Neural progenitor cell (in vitro differentiated cells): Measurements from ENCODE around the gene POLE. TPM values are rescaled to one million over a fixed set of nuclear protein-coding genes. Genes with fewer than 3 reads are reported as not detected.

Experiments
- DNase-seq: peaks from one replicate; pipeline ENCODE4 v3.0.0-alpha.2; 2016; ENCODE audit warnings: low spot score
- H2AFZ ChIP-seq: fragments of 200-600 bp; sonication (generic); replicated peaks from 2 replicates; pipeline ENCODE4 v1.6.1; 2016; ENCODE audit warnings: antibody characterized with exemption
- H3F3A ChIP-seq: fragments of 200-600 bp; sonication (generic); 2 replicates; pipeline ENCODE4 v1.6.1; 2016; ENCODE audit warnings: antibody characterized with exemption, low read depth
- H3K27ac ChIP-seq: fragments of 200-600 bp; sonication (generic); 2 replicates; pipeline ENCODE4 v1.5.1; 2016; ENCODE audit warnings: mild to moderate bottlenecking
- H3K27me3 ChIP-seq: fragments of 200-600 bp; sonication (generic); 2 replicates; pipeline ENCODE4 v1.6.1; 2016; ENCODE audit warnings: mild to moderate bottlenecking, moderate library complexity
- H3K36me3 ChIP-seq: fragments of 200-600 bp; sonication (generic); 2 replicates; pipeline ENCODE4 v1.5.1; 2016
- H3K4me1 ChIP-seq: fragments of 200-600 bp; sonication (generic); 2 replicates; pipeline ENCODE4 v1.6.1; 2016; ENCODE audit warnings: mixed run types
- H3K4me2 ChIP-seq: fragments of 200-600 bp; sonication (generic); 2 replicates; pipeline ENCODE4 v1.6.1; 2016
- H3K4me3 ChIP-seq: fragments of 200-600 bp; sonication (generic); 2 replicates; pipeline ENCODE4 v1.5.1; 2016
- H3K79me2 ChIP-seq: fragments of 200-600 bp; sonication (generic); 2 replicates; pipeline ENCODE4 v1.6.1; 2016; ENCODE audit warnings: low read depth
- H3K9ac ChIP-seq: fragments of 200-600 bp; sonication (generic); 2 replicates; pipeline ENCODE4 v1.6.1; 2016
- H3K9me3 ChIP-seq: fragments of 200-600 bp; sonication (generic); 2 replicates; pipeline ENCODE4 v1.5.1; 2016; ENCODE audit warnings: low read depth
- H4K20me1 ChIP-seq: fragments of 200-600 bp; sonication (generic); 2 replicates; pipeline ENCODE4 v1.6.1; 2016; ENCODE audit warnings: low read depth
- H3K27ac Mint-ChIP-seq: 3 replicates; pipeline ENCODE4 v1.8.0; 2021; ENCODE audit warnings: mixed read lengths
- H3K27me3 Mint-ChIP-seq: 2 replicates; pipeline ENCODE4 v1.8.0; 2022; ENCODE audit warnings: low read depth, mild to moderate bottlenecking, inconsistent platforms, moderate library complexity, mixed read lengths; ENCODE audit not compliant: insufficient read depth
- H3K36me3 Mint-ChIP-seq: 3 replicates; pipeline ENCODE4 v1.8.0; 2021; ENCODE audit warnings: mixed read lengths
- H3K4me1 Mint-ChIP-seq: 3 replicates; pipeline ENCODE4 v1.8.0; 2021; ENCODE audit warnings: mixed read lengths
- H3K4me3 Mint-ChIP-seq: 3 replicates; pipeline ENCODE4 v1.8.0; 2021; ENCODE audit warnings: mild to moderate bottlenecking, moderate library complexity, mixed read lengths
- H3K9me3 Mint-ChIP-seq: 3 replicates; pipeline ENCODE4 v1.8.0; 2020; ENCODE audit warnings: mixed read lengths
- CTCF ChIP-seq: fragments of 200-600 bp; sonication (generic); IDR thresholded peaks from 2 replicates; pipeline ENCODE4 v1.5.1; 2017; ENCODE audit warnings: antibody characterized with exemption, mild to moderate bottlenecking
- EZH2 ChIP-seq: fragments of 200-600 bp; sonication (generic); IDR thresholded peaks from 2 replicates; pipeline ENCODE4 v1.6.1; 2017; ENCODE audit warnings: antibody characterized with exemption, mild to moderate bottlenecking, moderate library complexity
- EZH2phosphoT487 ChIP-seq: fragments of 200-600 bp; sonication (generic); IDR thresholded peaks from 2 replicates; pipeline ENCODE4 v1.6.1; 2017; ENCODE audit warnings: antibody characterized with exemption
- total RNA-seq: library from RNA; depleted of rRNA; stranded (reverse); fragments of >200 nt; gene quantifications from 2 replicates; pipeline ENCODE4 v1.2.3, GENCODE V29; 2015; ENCODE audit warnings: low replicate concordance

Gene POLE
- total RNA-seq, 1 donor from 2014 or later = 46.8 TPM

GRCh38 chr12:132669166-132669879 is 17.8 kb downstream of the POLE start:
- no peaks in the 10 kb centered on the region for H3K4me1 ChIP-seq
- no peak overlapping the region for H3K4me3 ChIP-seq
- Mint-ChIP-seq H3K9me3 (no peaks in the 10 kb centered on the region), H3K27ac (no peak overlapping the region), H3K4me1 (no peaks in the 10 kb centered on the region), H3K27me3 (no peaks in the 10 kb centered on the region), H3K36me3 (peaks cover 43% of the 10 kb centered on the region), H3K4me3 (no peak overlapping the region)
- H4K20me1 ChIP-seq = peaks cover 2% of the 10 kb centered on the region
- no peak overlapping the region for H2AFZ ChIP-seq
- TF ChIP-seq EZH2 (no peak), CTCF (no peak), EZH2phosphoT487 (no peak)
- H3K9me3 ChIP-seq = no peaks in the 10 kb centered on the region
- no peak overlapping the region for H3K4me2 ChIP-seq
- H3K79me2 ChIP-seq = no peaks in the 10 kb centered on the region
- H3K27me3 ChIP-seq = no peaks in the 10 kb centered on the region
- no peak overlapping the region for H3K9ac ChIP-seq
- no peak for DNase-seq
- H3F3A ChIP-seq = no peaks in the 10 kb centered on the region
- no peak overlapping the region for H3K27ac ChIP-seq
- no peaks in the 10 kb centered on the region for H3K36me3 ChIP-seq

GRCh38 chr12:132668191-132669088 is 18.7 kb downstream of the POLE start:
- Histone ChIP-seq H3F3A (no peaks in the 10 kb centered on the region), H3K4me1 (no peaks in the 10 kb centered on the region), H3K27me3 (no peaks in the 10 kb centered on the region), H3K9ac (no peak overlapping the region), H3K27ac (no peak overlapping the region), H3K36me3 (no peaks in the 10 kb centered on the region), H3K4me3 (no peak overlapping the region), H3K79me2 (no peaks in the 10 kb centered on the region), H3K4me2 (no peak overlapping the region), H2AFZ (no peak overlapping the region), H4K20me1 (peaks cover 2% of the 10 kb centered on the region), H3K9me3 (no peaks in the 10 kb centered on the region)
- no peaks in the 10 kb centered on the region for H3K27me3 Mint-ChIP-seq
- no peak overlapping the region for H3K4me3 Mint-ChIP-seq
- H3K36me3 Mint-ChIP-seq = peaks cover 39% of the 10 kb centered on the region
- TF ChIP-seq EZH2phosphoT487 (no peak), EZH2 (no peak), CTCF (no peak)
- no peak overlapping the region for H3K27ac Mint-ChIP-seq
- no peak for DNase-seq
- no peaks in the 10 kb centered on the region for H3K9me3 Mint-ChIP-seq
- no peaks in the 10 kb centered on the region for H3K4me1 Mint-ChIP-seq

GRCh38 chr12:132665794-132666193 is 21.3 kb downstream of the POLE start:
- no peaks in the 10 kb centered on the region for H3K4me1 Mint-ChIP-seq
- no peak overlapping the region for H3K4me3 Mint-ChIP-seq
- H3K9ac ChIP-seq = no peak overlapping the region
- H4K20me1 ChIP-seq = no peaks in the 10 kb centered on the region
- H3K27me3 Mint-ChIP-seq = no peaks in the 10 kb centered on the region
- H2AFZ ChIP-seq = no peak overlapping the region
- H3K27me3 ChIP-seq = no peaks in the 10 kb centered on the region
- H3K9me3 ChIP-seq = no peaks in the 10 kb centered on the region
- H3K4me1 ChIP-seq = no peaks in the 10 kb centered on the region
- H3K4me3 ChIP-seq = no peak overlapping the region
- no peaks in the 10 kb centered on the region for H3K79me2 ChIP-seq
- H3K9me3 Mint-ChIP-seq = no peaks in the 10 kb centered on the region
- TF ChIP-seq EZH2 = no peak
- TF ChIP-seq CTCF = no peak
- TF ChIP-seq EZH2phosphoT487 = no peak
- H3K36me3 Mint-ChIP-seq = peaks cover 44% of the 10 kb centered on the region
- no peaks in the 10 kb centered on the region for H3F3A ChIP-seq
- H3K36me3 ChIP-seq = no peaks in the 10 kb centered on the region
- no peak overlapping the region for H3K4me2 ChIP-seq
- H3K27ac ChIP-seq = no peak overlapping the region
- no peak for DNase-seq
- H3K27ac Mint-ChIP-seq = no peak overlapping the region
